ENCODE measurements around the gene SLC22A9. TPM values are rescaled to one million over a fixed set of nuclear protein-coding genes. Genes with fewer than 3 reads are reported as not detected.

Gene SLC22A9
- total RNA-seq, 1 donor from 2014 or later: not detected

- Histone ChIP-seq H3K9me3 (ENCODE audit: low read depth) (no peaks in the 10 kb centered on the region), H2AFZ (replicated peaks) (no peak overlapping the region), H3K4me2 (no peak overlapping the region), H3K27ac (no peak overlapping the region), H3K9ac (no peak overlapping the region), H3K36me3 (no peaks in the 10 kb centered on the region), H3K27me3 (no peaks in the 10 kb centered on the region), H3K4me3 (no peak overlapping the region), H3K4me1 (no peaks in the 10 kb centered on the region), H4K20me1 (ENCODE audit: low read depth) (no peaks in the 10 kb centered on the region), H3K79me2 (ENCODE audit: low read depth) (no peaks in the 10 kb centered on the region), H3F3A (ENCODE audit: low read depth) (no peaks in the 10 kb centered on the region)
- TF ChIP-seq CTCF (IDR thresholded peaks at IDR 0.05) (no peak), EZH2phosphoT487 (IDR thresholded peaks at IDR 0.05) (no peak), EZH2 (IDR thresholded peaks at IDR 0.05) (no peak)
- no peak for DNase-seq (ENCODE audit: low spot score)
- Mint-ChIP-seq H3K4me3 (no peak overlapping the region), H3K36me3 (no peaks in the 10 kb centered on the region), H3K27me3 (ENCODE audit: insufficient read depth, low read depth) (peaks cover 2% of the 10 kb centered on the region), H3K4me1 (no peaks in the 10 kb centered on the region), H3K27ac (no peak overlapping the region), H3K9me3 (peaks cover 2% of the 10 kb centered on the region)
Measured at GRCh38 chr11:63369971-63370588, 495 bp downstream of the SLC22A9 start.

GRCh38 chr11:63371396-63371795, 1.8 kb downstream of the SLC22A9 start:
- H3K27me3 ChIP-seq: no peaks in the 10 kb centered on the region
- H3K27ac ChIP-seq: no peak overlapping the region
- Mint-ChIP-seq H3K27ac (no peak overlapping the region), H3K4me3 (no peak overlapping the region), H3K4me1 (no peaks in the 10 kb centered on the region), H3K36me3 (no peaks in the 10 kb centered on the region), H3K9me3 (peaks cover 2% of the 10 kb centered on the region), H3K27me3 (ENCODE audit: insufficient read depth, low read depth) (peaks cover 2% of the 10 kb centered on the region)
- H4K20me1 ChIP-seq (ENCODE audit: low read depth): no peaks in the 10 kb centered on the region
- H3K4me2 ChIP-seq: no peak overlapping the region
- no peaks in the 10 kb centered on the region for H3K36me3 ChIP-seq
- TF ChIP-seq CTCF (IDR thresholded peaks at IDR 0.05): no peak
- no peak for TF ChIP-seq EZH2 (IDR thresholded peaks at IDR 0.05)
- no peak for TF ChIP-seq EZH2phosphoT487 (IDR thresholded peaks at IDR 0.05)
- no peak overlapping the region for H3K9ac ChIP-seq
- no peak for DNase-seq (ENCODE audit: low spot score)
- H2AFZ ChIP-seq (replicated peaks): no peak overlapping the region
- no peaks in the 10 kb centered on the region for H3K4me1 ChIP-seq
- no peak overlapping the region for H3K4me3 ChIP-seq
- H3K9me3 ChIP-seq (ENCODE audit: low read depth): no peaks in the 10 kb centered on the region
- no peaks in the 10 kb centered on the region for H3F3A ChIP-seq (ENCODE audit: low read depth)
- H3K79me2 ChIP-seq (ENCODE audit: low read depth): no peaks in the 10 kb centered on the region

GRCh38 chr11:63375434-63375833, 5.8 kb downstream of the SLC22A9 start:
- Histone ChIP-seq H4K20me1 (ENCODE audit: low read depth) (no peaks in the 10 kb centered on the region), H3K4me3 (no peak overlapping the region), H3K27me3 (no peaks in the 10 kb centered on the region), H3F3A (ENCODE audit: low read depth) (no peaks in the 10 kb centered on the region), H3K9me3 (ENCODE audit: low read depth) (no peaks in the 10 kb centered on the region), H3K36me3 (no peaks in the 10 kb centered on the region), H3K9ac (no peak overlapping the region), H3K79me2 (ENCODE audit: low read depth) (no peaks in the 10 kb centered on the region), H2AFZ (replicated peaks) (no peak overlapping the region), H3K4me1 (no peaks in the 10 kb centered on the region), H3K4me2 (no peak overlapping the region), H3K27ac (no peak overlapping the region)
- TF ChIP-seq CTCF (IDR thresholded peaks at IDR 0.05) (no peak), EZH2 (IDR thresholded peaks at IDR 0.05) (no peak), EZH2phosphoT487 (IDR thresholded peaks at IDR 0.05) (no peak)
- Mint-ChIP-seq H3K27ac (no peak overlapping the region), H3K27me3 (ENCODE audit: insufficient read depth, low read depth) (peaks cover 2% of the 10 kb centered on the region), H3K4me3 (no peak overlapping the region), H3K36me3 (no peaks in the 10 kb centered on the region), H3K4me1 (no peaks in the 10 kb centered on the region), H3K9me3 (no peaks in the 10 kb centered on the region)
- DNase-seq (ENCODE audit: low spot score): no peak

All from neural progenitor cell (in vitro differentiated cells).